Heart right ventricle (tissue), 16 donors: ENCODE data around the gene ACTR1B. TPM values are rescaled to one million over a fixed set of nuclear protein-coding genes. Genes with fewer than 3 reads are reported as not detected.
"Not testable (repeated sequence)": the region's sequence is repeated elsewhere in the genome, so short reads cannot be mapped to it uniquely, and the experiment has no call there.

ENCODE experiments used
- ATAC-seq, 8 donors: fragments of 200-7000 bp; cut with Tn5 transposase; one replicate each; pipeline ENCODE4 v1.9.1; 2020; ENCODE audit warnings: mild to moderate bottlenecking in 8 of 8, moderate library complexity in 8 of 8, moderate number of reproducible peaks in 1 of 8
- DNase-seq, 2 donors: peaks; one replicate each; pipeline ENCODE4 v3.0.0-alpha.2; 2020
- H3K27ac ChIP-seq, 10 donors: fragments of 200-600 bp; sonication (generic) in 2 of 10; one replicate each; pipeline versions ENCODE4 v1.5.0 to v1.8.0; 2020 to 2022; ENCODE audit warnings: mild to moderate bottlenecking in 3 of 10
- H3K27me3 ChIP-seq, 7 donors: fragments of 200-600 bp; one replicate each; pipeline ENCODE4 v1.8.0; 2021 to 2022; ENCODE audit warnings: mild to moderate bottlenecking in 2 of 7
- H3K36me3 ChIP-seq, 9 donors: fragments of 200-600 bp; sonication (generic) in 1 of 9; one replicate each; pipeline versions ENCODE4 v1.5.0 to v1.8.0; 2020 to 2022; ENCODE audit warnings: mild to moderate bottlenecking in 2 of 9
- H3K4me1 ChIP-seq, 9 donors: fragments of 200-600 bp; sonication (generic) in 1 of 9; one replicate each; pipeline versions ENCODE4 v1.5.0 to v1.8.0; 2020 to 2022; ENCODE audit warnings: mild to moderate bottlenecking in 4 of 9
- H3K4me3 ChIP-seq, 10 donors: fragments of 200-600 bp; sonication (generic) in 2 of 10; one replicate each; pipeline versions ENCODE4 v1.5.0 to v1.8.0; 2020 to 2022; ENCODE audit warnings: mild to moderate bottlenecking in 7 of 10, moderate library complexity in 2 of 10
- H3K9me3 ChIP-seq, 11 donors: fragments of 200-600 bp in 10 of 11; sonication (generic) in 2 of 11; one replicate each; pipeline versions ENCODE4 v1.5.0 to v1.8.0; 2013 to 2022; ENCODE audit warnings: mild to moderate bottlenecking in 2 of 11, control low read depth in 1 of 11, moderate library complexity in 1 of 11
- CTCF ChIP-seq, 9 donors: fragments of 200-600 bp; sonication (generic) in 2 of 9; IDR thresholded peaks; one replicate each; pipeline versions ENCODE4 v1.5.0 to v1.8.0; 2021 to 2022; ENCODE audit warnings: antibody characterized with exemption in 9 of 9, mild to moderate bottlenecking in 5 of 9, moderate library complexity in 1 of 9
- WGBS, 2 donors: extraction: QIAGEN DNeasy Blood & Tissue Kit; methylation state at CpG; one replicate each; pipeline ENCODE4 v1.1.7; 2013; ENCODE audit warnings: inconsistent platforms in 1 of 2; 5-methylcytosine and 5-hydroxymethylcytosine counted together
- intact Hi-C, 10 donors: fragments of 100-400 bp; cut with DNase I; formaldehyde crosslinking; loops; one replicate each; pipeline versions ENCODE4 v1.11.1 to v1.14.2; 2022
- long read RNA-seq, 3 donors: library from polyadenylated mRNA; unstranded; transcript quantifications; one replicate each; pipeline ENCODE4 v2.0.0, GENCODE V29; 2020 to 2021
- polyA plus RNA-seq, 2 donors: library from polyadenylated mRNA; stranded (reverse); fragments of 200-250 nt; gene quantifications; one replicate each; pipeline ENCODE4 v1.2.3, GENCODE V29; 2013
- total RNA-seq, 10 donors: library from RNA; stranded (reverse); fragmentation: NEBNext Ultra II Directional in 3 of 10; extraction: Animal tissue kit (Norgen Biotek cat#: 25700) in 3 of 10; gene quantifications; one replicate each; pipeline versions ENCODE4 v1.2.1 to v1.2.4, GENCODE V29; 2021 to 2023
- donor health status: Arrhythmogenic right ventricular cardiomyopathy.
- donor health status: ischemic (EF 13 %, LVEDD 7.1; RV severe dilation, severe dysfunction).
- donor health status: healthy with polysubstance abuse.
- donor health status: DM: no; HTN: yes; CAD: no.
- donor health status: DM: no; HTN: no; CAD: no.
- donor health status: ischemic (EF 25% LVEDD 6.9; RV normal size, moderate dysfunction).
- donor health status: ischemic (EF 25% LVEDD 5.7; RV mildly dilated, moderate dysfunction).
- donor health status: healthy.
- donor health status: DM: yes; HTN: yes; CAD: no.
- donor health status: Ischemic cardiomyopathy.
- donor health status: ischemic (EF 35%, LVEDD 5.7; RV mildly dilated, moderate dysfunction).
- donor health status: nonischemic (EF 11% LVEDD 7.7; RV severe dilation, severe dysfunction).
- donor health status: DM: yes; HTN: yes; CAD: no.
- donor health status: PGD.
- donor health status: ischemic (EF 29% LVEDD 5.4; RV normal size, mild dysfunction).
- donor health status: nonischemic (EF 23%, LVEDD 6.1; RV moderate dilation, normal function).

The ACTR1B gene
- 10 to 100 TPM; 62.8 to 78.1 (median 71.4) TPM for total RNA-seq
- polyA plus RNA-seq = 10 to 100 TPM; 43.4 to 87.5 TPM
- long read RNA-seq, donor 1, transcript ACTR1B-201 (11 exons, 2,243 nt) = major isoform, 30 of 61 reads
- long read RNA-seq, donor 1, partial matches to known transcripts = 18 of 61 reads
- long read RNA-seq, donor 1, other reads (novel, unspliced or antisense) = 13 of 61 reads
- long read RNA-seq, donor 2, transcript ACTR1B-201 (11 exons, 2,243 nt) = major isoform, 35 of 66 reads
- long read RNA-seq, donor 2, partial matches to known transcripts = 19 of 66 reads
- long read RNA-seq, donor 2, other reads (novel, unspliced or antisense) = 12 of 66 reads
- long read RNA-seq, donor 3, transcript ACTR1B-201 (11 exons, 2,243 nt) = major isoform, 129 of 158 reads
- long read RNA-seq, donor 3, partial matches to known transcripts = 10 of 158 reads
- long read RNA-seq, donor 3, other reads (novel, unspliced or antisense) = 19 of 158 reads

GRCh38 chr2:97663962-97664635 is at the start of gene ACTR1B:
Gene ACTR1B (minus strand): TSS chr2:97664044. CDS start chr2:97663890, 154 bp downstream.
- peak within 1 kb of the TSS; percentile 84 to 100 (median 96) for H3K27ac ChIP-seq
- peak; percentile 35 to 80 (median 56) for TF ChIP-seq CTCF (IDR thresholded peaks at IDR 0.05)
- intact Hi-C loops = loop anchor here in 6 of 10 donors (1.0 to 2.0 kb wide), 5 partner anchors 17 to 73 kb away; partner anchors contain the start of gene COX5B (in 3 of the 6)
- no peaks in the 10 kb centered on the region for H3K9me3 ChIP-seq
- no peaks in the 10 kb centered on the region for H3K27me3 ChIP-seq
- peak within 1 kb of the TSS; percentile 56 to 87 (median 68) for H3K4me3 ChIP-seq
- DNase-seq (peak; percentile 97 to 98), ATAC-seq (peak; percentile 95 to 97 (median 96))
- peaks cover 0 to 38% (median 31%) of the 10 kb centered on the region in 9 donors for H3K4me1 ChIP-seq
- 0 to 1% methylated on average over 52 to 60 of the region's 60 CpGs for WGBS, 2 donors
- peaks cover 0 to 16% (median 3%) of the 10 kb centered on the region in 9 donors for H3K36me3 ChIP-seq

DNA sequence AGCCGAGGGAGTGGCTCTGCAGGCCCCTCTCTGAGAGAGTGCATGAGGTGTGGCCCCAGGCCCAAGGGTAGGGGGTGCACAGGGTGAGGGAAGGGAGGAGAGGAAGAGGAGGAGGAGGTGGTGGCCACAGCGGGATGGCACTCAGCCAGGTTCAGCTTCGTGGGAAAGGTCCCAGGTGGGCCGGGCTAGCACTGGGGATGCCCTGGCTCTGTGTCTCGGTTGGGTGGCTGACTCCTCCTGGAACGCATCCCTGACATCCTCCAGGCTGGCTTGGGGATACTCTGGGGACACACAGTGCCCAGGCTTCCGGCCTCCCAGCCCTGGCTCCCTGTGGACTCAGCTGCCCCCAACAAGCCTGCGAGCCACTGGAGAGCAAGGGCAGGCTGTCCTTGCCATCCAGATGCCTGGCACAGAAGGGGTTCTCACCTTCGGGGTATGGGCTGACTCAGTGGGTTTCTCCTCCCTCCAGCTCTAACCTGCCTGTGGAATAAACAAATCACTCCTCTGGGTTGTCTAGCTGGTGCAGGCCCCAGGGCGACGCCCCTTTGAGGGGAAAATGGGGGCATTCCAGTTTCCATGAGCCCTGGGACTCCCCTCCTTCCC is 49.0 kb upstream of the ACTR1B start:
- H3K4me3 ChIP-seq = peak overlapping the region in 1 of 10 donors; percentile 51
- WGBS, 2 donors = 64 to 69% methylated on average over 11 of the region's 11 CpGs
- H3K4me1 ChIP-seq = peaks cover 0 to 18% (median 6%) of the 10 kb centered on the region in 9 donors
- H3K9me3 ChIP-seq = no peaks in the 10 kb centered on the region
- no peaks in the 10 kb centered on the region for H3K27me3 ChIP-seq
- intact Hi-C loops = loop anchor here in 3 of 10 donors (5.0 to 10.0 kb wide), 3 partner anchors 35 to 672 kb away; no protein-coding TSS in a partner anchor
- ATAC-seq (peak in 3 of 8 donors; percentile 6 to 9 (median 7)), DNase-seq (no peak)
- no peaks in the 10 kb centered on the region for H3K36me3 ChIP-seq
- no peak for TF ChIP-seq CTCF (IDR thresholded peaks at IDR 0.05)
- peak overlapping the region in 2 of 10 donors; percentile 4 to 80 for H3K27ac ChIP-seq

- intact Hi-C loops = loop anchor here in 3 of 10 donors (5.0 to 10.0 kb wide), 3 partner anchors 35 to 673 kb away; no protein-coding TSS in a partner anchor
- DNase-seq, H3K27me3 ChIP-seq, ATAC-seq, H3K9me3 ChIP-seq, H3K4me3 ChIP-seq, H3K36me3 ChIP-seq: not testable (repeated sequence)
- 59 to 63% methylated on average over 9 of the region's 9 CpGs for WGBS, 2 donors
- peaks cover 0 to 18% (median 6%) of the 10 kb centered on the region in 9 donors for H3K4me1 ChIP-seq
- H3K27ac ChIP-seq = peak overlapping the region in 1 of 10 donors; percentile 80
These were observed 48.3 kb upstream of the ACTR1B start for GRCh38 chr2:97712175-97712574.

GRCh38 chr2:97711394-97711711 is 47.5 kb upstream of the ACTR1B start:
- 89 to 92% methylated on average over 6 of the region's 6 CpGs for WGBS, 2 donors
- no peak for ATAC-seq
- TF ChIP-seq CTCF (IDR thresholded peaks at IDR 0.05) = no peak

More at GRCh38 chr2:97711394-97711711, 47.5 kb upstream of the ACTR1B start:
- Histone ChIP-seq H3K27ac (no peak overlapping the region), H3K4me3 (no peak overlapping the region), H3K9me3 (no peaks in the 10 kb centered on the region), H3K36me3 (no peaks in the 10 kb centered on the region), H3K4me1 (peaks cover 0 to 18% (median 6%) of the 10 kb centered on the region in 9 donors), H3K27me3 (no peaks in the 10 kb centered on the region)
- intact Hi-C loops = loop anchor here in 3 of 10 donors (5.0 to 10.0 kb wide), 3 partner anchors 36 to 673 kb away; no protein-coding TSS in a partner anchor
- DNase-seq = no peak
